AG04450 (cell line): ENCODE results near the gene ST3GAL3. TPM values are rescaled to one million over a fixed set of nuclear protein-coding genes. Genes with fewer than 3 reads are reported as not detected.
"Not testable (repeated sequence)": the region's sequence is repeated elsewhere in the genome, so short reads cannot be mapped to it uniquely, and the experiment has no call there.

Experiments
- CTCF ChIA-PET: fragments of 300-600, 350-600 bp; formaldehyde crosslinking; extraction: SDS; loops from one replicate; lab custom pipeline; 2022; ENCODE audit warnings: antibody characterized with exemption, inconsistent platforms; lab: Charles Lee
- POLR2A ChIA-PET: fragments of 350-600 bp; formaldehyde crosslinking; extraction: SDS; loops from one replicate; lab custom pipeline; 2021; ENCODE audit warnings: antibody characterized with exemption, inconsistent platforms; lab: Yijun Ruan, JAX
- DNase-seq: peaks from one replicate; pipeline ENCODE4 v3.0.0-alpha.2; 2011; ENCODE audit warnings: low read depth, low spot score
- H3K27ac ChIP-seq: one replicate; pipeline ENCODE4 v1.5.1; 2012; ENCODE audit warnings: low read depth, low read length, control low read depth
- H3K27me3 ChIP-seq: one replicate; pipeline ENCODE4 v1.6.0; 2012; ENCODE audit warnings: low read length; ENCODE audit not compliant: control insufficient read depth, insufficient read depth
- H3K4me3 ChIP-seq: 2 replicates; pipeline ENCODE4 v1.5.1; 2011; ENCODE audit warnings: mild to moderate bottlenecking, low read depth, low read length, control low read depth
- H3K9me3 ChIP-seq: 2 replicates; pipeline ENCODE4 v1.5.1; 2012; ENCODE audit warnings: low read length; ENCODE audit not compliant: control insufficient read depth, insufficient read depth
- CTCF ChIP-seq: IDR thresholded peaks from 2 replicates; pipeline ENCODE4 v1.5.1; 2011; ENCODE audit warnings: low read depth, low read length, control low read depth, inconsistent platforms
- polyA plus RNA-seq: library from polyadenylated mRNA; depleted of rRNA; stranded (reverse); fragments of >200 nt; gene quantifications from 2 replicates; pipeline ENCODE4 v1.2.3, GENCODE V29; 2011

The ST3GAL3 gene
- polyA plus RNA-seq, 1 experiment = 11.5 TPM

GRCh38 chr1:43774359-43774758, 67.0 kb downstream of the ST3GAL3 start:
- ChIA-PET CTCF (interaction anchor here (2.4 to 3.7 kb wide), 3 partner anchors 11 to 274 kb away, joined by 9 to 32 read pairs (median 12); no protein-coding TSS in a partner anchor), POLR2A (no interaction called here)
- peak; percentile 36 for DNase-seq
- H3K9me3 ChIP-seq = no peaks in the 10 kb centered on the region
- peak overlapping the region; percentile 62 for H3K27ac ChIP-seq
- no peak for TF ChIP-seq CTCF
- H3K4me3 ChIP-seq = no peak overlapping the region
- H3K27me3 ChIP-seq = no peaks in the 10 kb centered on the region

- CTCF ChIA-PET = interaction anchor here (0.6 to 1.5 kb wide), 2 partner anchors 13 to 159 kb away, joined by 3 to 5 read pairs; no protein-coding TSS in a partner anchor
Measured at GRCh38 chr1:43776043-43776761, 68.9 kb downstream of the ST3GAL3 start.

GRCh38 chr1:43777916-43778315, 70.6 kb downstream of the ST3GAL3 start:
- H3K27me3 ChIP-seq, DNase-seq, H3K4me3 ChIP-seq, H3K27ac ChIP-seq, POLR2A ChIA-PET, H3K9me3 ChIP-seq: not testable (repeated sequence)
- CTCF ChIA-PET = interaction anchor here (1.0 to 1.2 kb wide), 2 partner anchors 14 to 157 kb away, joined by 3 to 4 read pairs; no protein-coding TSS in a partner anchor

More at GRCh38 chr1:43776043-43776761, 68.9 kb downstream of the ST3GAL3 start:
- POLR2A ChIA-PET = no interaction called here
- TF ChIP-seq CTCF = peak; percentile 4; the same call in 1 of the 2 replicates
- peak; percentile 53 for DNase-seq
- Histone ChIP-seq H3K9me3 (no peaks in the 10 kb centered on the region), H3K4me3 (no peak overlapping the region), H3K27me3 (no peaks in the 10 kb centered on the region), H3K27ac (no peak overlapping the region)

GRCh38 chr1:43779266-43779665, 71.9 kb downstream of the ST3GAL3 start:
- TF ChIP-seq CTCF = no peak
- no peak for DNase-seq
- no peak overlapping the region for H3K27ac ChIP-seq
- ChIA-PET POLR2A (no interaction called here), CTCF (interaction anchor here (1.2 kb wide), 1 partner anchor 16 kb away, joined by 4 read pairs; no protein-coding TSS in a partner anchor)
- no peak overlapping the region for H3K4me3 ChIP-seq
- no peaks in the 10 kb centered on the region for H3K27me3 ChIP-seq
- no peaks in the 10 kb centered on the region for H3K9me3 ChIP-seq

GRCh38 chr1:43779805-43780403, 72.6 kb downstream of the ST3GAL3 start:
- Histone ChIP-seq H3K27ac (no peak overlapping the region), H3K4me3 (no peak overlapping the region), H3K27me3 (no peaks in the 10 kb centered on the region), H3K9me3 (no peaks in the 10 kb centered on the region)
- no peak for TF ChIP-seq CTCF
- no peak for DNase-seq
- POLR2A ChIA-PET = no interaction called here
- CTCF ChIA-PET = no interaction called here
